Activated CD4-positive, alpha-beta memory T cell treated with anti-CD3 and anti-CD28 coated beads, Interleukin-2, amount 10 ng/mL, durations not matched to agents 7 days and 5 days (primary cell): Measurements from ENCODE around the gene ANKRD6. TPM values are rescaled to one million over a fixed set of nuclear protein-coding genes. Genes with fewer than 3 reads are reported as not detected.
A peak's percentile ranks its signal among the peaks of the same experiment; 100 is the strongest.
"Not testable (repeated sequence)": the region's sequence is repeated elsewhere in the genome, so short reads cannot be mapped to it uniquely, and the experiment has no call there.

Experiments
- CTCF ChIA-PET: fragments of 350-600 bp; sonication (Branson Sonifier 250); formaldehyde crosslinking; loops from one replicate; lab custom pipeline; 2021; ENCODE audit warnings: antibody characterized with exemption, inconsistent platforms; lab: Charles Lee
- POLR2A ChIA-PET: fragments of 350-600 bp; sonication (Branson Sonifier 250); formaldehyde crosslinking; loops from one replicate; lab custom pipeline; 2021; ENCODE audit warnings: antibody characterized with exemption; lab: Charles Lee
- DNase-seq: peaks from one replicate; pipeline ENCODE4 v3.0.0-alpha.2; 2020
- H3K27ac Mint-ChIP-seq: one replicate; pipeline ENCODE4 v1.8.0; 2021; ENCODE audit warnings: mild to moderate bottlenecking, mixed read lengths
- H3K27me3 Mint-ChIP-seq: one replicate; pipeline ENCODE4 v1.8.0; 2021; ENCODE audit warnings: mixed read lengths
- H3K36me3 Mint-ChIP-seq: one replicate; pipeline ENCODE4 v1.8.0; 2021; ENCODE audit warnings: low read depth, mixed read lengths
- H3K4me1 Mint-ChIP-seq: one replicate; pipeline ENCODE4 v1.8.0; 2021; ENCODE audit warnings: mixed read lengths
- H3K4me3 Mint-ChIP-seq: one replicate; pipeline ENCODE4 v1.8.0; 2021; ENCODE audit warnings: mild to moderate bottlenecking, mixed read lengths
- H3K9me3 Mint-ChIP-seq: one replicate; pipeline ENCODE4 v1.8.0; 2021; ENCODE audit warnings: mixed read lengths
- total RNA-seq, 2 experiments: library from RNA; stranded (reverse); gene quantifications; one replicate each; pipeline ENCODE4 v1.2.3, GENCODE V29; 2021

The ANKRD6 gene
- 1 to 10 TPM; 4.2 to 4.8 TPM for total RNA-seq

DNA sequence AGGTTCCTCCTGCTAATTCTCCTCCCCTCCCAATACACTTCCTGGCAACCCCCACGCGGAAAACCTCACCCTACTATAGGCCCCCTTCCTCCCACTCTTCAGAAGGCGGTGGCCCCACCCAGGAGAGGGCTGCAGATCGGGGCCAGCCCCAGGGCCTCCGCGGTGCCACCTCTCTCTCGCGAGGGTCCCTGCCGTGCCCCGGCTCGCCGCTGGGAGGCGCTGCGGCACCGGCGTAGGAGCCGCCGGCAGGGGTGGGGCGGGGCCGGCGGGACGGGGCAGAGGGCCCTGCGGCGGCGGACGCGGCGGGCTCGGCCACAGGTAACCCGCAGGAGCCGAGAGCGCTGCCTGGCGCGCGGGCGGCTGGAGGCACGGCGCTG lies at the start of gene ANKRD6:
Gene ANKRD6, plus strand, starts transcription at position 278 of the 377 bp plus-strand sequence. CDS start 133,825 bp downstream, outside the sequence.
- peak within 1 kb of the TSS; percentile 42 for H3K27ac Mint-ChIP-seq
- H3K4me1 Mint-ChIP-seq: peaks cover 13% of the 10 kb centered on the region
- H3K36me3 Mint-ChIP-seq: no peaks in the 10 kb centered on the region
- H3K4me3 Mint-ChIP-seq: peak within 1 kb of the TSS; percentile 75
- DNase-seq: peak; percentile 83
- H3K27me3 Mint-ChIP-seq: peaks cover 45% of the 10 kb centered on the region
- POLR2A ChIA-PET: interaction anchor here (1.2 to 1.3 kb wide), 2 partner anchors 60 to 177 kb away, joined by 3 to 5 read pairs; no protein-coding TSS in a partner anchor
- CTCF ChIA-PET: interaction anchor here (0.5 to 3.6 kb wide), 31 partner anchors 9 to 508 kb away, joined by 3 to 54 read pairs (median 5); partner anchors contain the start of gene LYRM2
- H3K9me3 Mint-ChIP-seq: no peaks in the 10 kb centered on the region

DNA sequence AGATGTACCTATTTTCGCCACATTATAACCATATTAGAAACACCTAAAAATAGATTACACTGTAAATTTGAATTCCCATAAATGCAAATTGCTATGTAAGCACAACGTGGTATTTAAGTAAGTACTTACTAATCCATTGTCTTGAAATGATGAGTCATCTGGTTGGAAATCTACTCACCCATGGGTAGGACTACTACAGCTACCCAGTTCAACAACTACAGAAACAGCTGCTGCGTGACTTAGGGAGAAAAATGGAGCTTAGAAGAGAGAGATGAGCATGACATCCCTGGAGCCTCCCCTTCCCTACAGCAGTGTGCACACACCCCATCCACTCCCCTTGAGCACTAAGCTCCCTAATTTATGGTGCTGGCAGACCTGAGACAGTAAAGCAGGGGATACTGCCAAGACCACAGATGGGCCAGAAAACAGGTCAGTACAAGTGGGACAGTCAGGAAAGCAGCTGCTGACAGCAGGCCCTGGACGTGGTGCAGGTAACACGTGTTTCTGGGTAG lies 47.7 kb upstream of the ANKRD6 start:
- ChIA-PET CTCF (interaction anchor here (0.7 to 2.0 kb wide), 4 partner anchors 9 to 47 kb away, joined by 4 to 5 read pairs (median 4); partner anchors contain the start of gene ANKRD6), POLR2A (no interaction called here)
- H3K9me3 Mint-ChIP-seq: peaks cover 2% of the 10 kb centered on the region
- no peaks in the 10 kb centered on the region for H3K36me3 Mint-ChIP-seq
- no peak overlapping the region for H3K4me3 Mint-ChIP-seq
- H3K27ac Mint-ChIP-seq: no peak overlapping the region
- DNase-seq: no peak
- peaks cover 3% of the 10 kb centered on the region for H3K4me1 Mint-ChIP-seq
- H3K27me3 Mint-ChIP-seq: peaks cover 2% of the 10 kb centered on the region

DNA sequence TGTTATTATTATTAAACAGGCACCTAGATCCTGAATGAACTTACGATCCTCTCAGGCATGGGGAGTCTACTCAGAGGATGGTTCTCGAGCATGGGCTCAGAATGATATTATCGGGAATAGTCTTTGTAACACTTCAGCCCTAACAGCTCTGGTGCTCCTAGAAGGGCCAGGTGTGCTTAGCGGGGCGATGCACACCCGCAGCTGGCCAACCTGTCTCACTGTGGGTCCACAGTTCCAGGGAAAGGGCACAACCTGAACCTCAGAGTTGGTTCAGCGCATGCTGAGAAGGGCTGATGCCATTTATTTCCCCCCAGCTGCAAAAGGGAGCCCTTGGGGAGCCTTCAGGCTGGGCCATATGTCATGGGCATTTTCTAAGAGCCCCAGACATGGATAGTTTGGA lies 47.1 kb upstream of the ANKRD6 start:
- peaks cover 3% of the 10 kb centered on the region for H3K4me1 Mint-ChIP-seq
- no peaks in the 10 kb centered on the region for H3K36me3 Mint-ChIP-seq
- POLR2A ChIA-PET: no interaction called here
- peaks cover 2% of the 10 kb centered on the region for H3K27me3 Mint-ChIP-seq
- no peak overlapping the region for H3K4me3 Mint-ChIP-seq
- DNase-seq: no peak
- CTCF ChIA-PET: interaction anchor here (1.7 to 2.0 kb wide), 2 partner anchors 10 to 16 kb away, joined by 4 read pairs; no protein-coding TSS in a partner anchor
- H3K9me3 Mint-ChIP-seq: peaks cover 2% of the 10 kb centered on the region
- H3K27ac Mint-ChIP-seq: no peak overlapping the region

DNA sequence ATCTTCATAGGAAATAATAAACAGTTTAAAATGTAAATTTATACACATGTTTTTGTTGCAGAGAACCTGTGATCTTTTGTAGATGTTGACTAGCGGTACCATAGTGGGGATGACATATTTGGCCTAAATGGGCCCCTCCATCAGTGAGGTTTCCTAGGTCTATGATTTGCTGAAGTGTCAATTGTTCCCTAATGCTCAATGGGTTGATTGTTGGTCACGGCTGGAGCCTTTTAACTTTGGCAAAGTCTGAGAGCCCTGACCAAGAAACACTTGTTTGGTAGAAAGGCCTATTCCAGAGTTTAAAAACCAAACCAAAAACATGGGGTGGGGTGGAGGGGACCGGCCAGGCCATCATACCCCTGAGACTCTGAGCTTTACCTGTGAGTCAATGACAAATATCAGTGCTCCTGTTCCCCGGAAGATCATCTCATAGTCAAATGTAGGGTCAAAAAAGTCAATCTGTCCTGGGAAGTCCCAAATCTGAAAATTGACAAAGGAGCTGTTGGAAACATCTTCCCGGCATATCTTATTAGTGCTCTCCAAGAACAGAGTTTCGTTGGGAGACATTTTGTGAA lies 45.9 kb upstream of the ANKRD6 start:
- Mint-ChIP-seq H3K27ac (no peak overlapping the region), H3K27me3 (peaks cover 2% of the 10 kb centered on the region), H3K4me1 (peaks cover 3% of the 10 kb centered on the region), H3K4me3 (no peak overlapping the region), H3K9me3 (peaks cover 4% of the 10 kb centered on the region), H3K36me3 (no peaks in the 10 kb centered on the region)
- POLR2A ChIA-PET: no interaction called here
- DNase-seq: no peak
- CTCF ChIA-PET: interaction anchor here (1.4 to 3.6 kb wide), 2 partner anchors 15 to 46 kb away, joined by 3 to 12 read pairs; no protein-coding TSS in a partner anchor

DNA sequence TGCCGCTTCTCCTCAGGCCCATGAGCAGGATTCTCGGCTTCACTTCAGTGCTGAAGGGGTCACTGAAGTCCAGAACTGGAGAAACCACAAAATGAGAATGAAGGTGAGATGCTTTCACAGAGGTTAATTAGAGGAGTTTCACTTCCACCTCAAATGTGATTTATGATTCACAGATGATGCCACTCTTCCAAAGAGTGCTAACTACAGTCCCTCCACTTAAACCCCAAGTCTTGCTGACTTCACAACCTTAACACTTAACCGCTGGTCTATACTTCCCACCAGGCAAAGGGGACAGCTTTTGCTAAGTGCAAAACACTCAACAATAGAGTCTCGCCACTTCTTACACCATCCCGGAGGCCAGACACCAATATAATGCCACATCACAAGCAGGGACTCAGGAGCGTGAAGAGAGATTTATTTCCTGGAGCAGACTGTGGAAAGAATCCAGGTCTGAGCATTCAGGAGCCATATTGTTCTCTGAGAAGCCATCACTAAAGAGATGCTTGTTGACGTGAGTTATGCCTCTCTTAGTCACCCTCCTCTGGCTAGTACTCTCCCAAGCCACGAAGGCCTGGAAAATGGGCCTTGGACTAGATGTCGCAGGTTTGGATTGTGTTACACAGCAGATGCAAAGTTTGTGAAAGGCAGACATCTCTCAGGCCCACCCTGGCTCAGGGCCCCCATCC lies 45.3 kb upstream of the ANKRD6 start:
- no peak for DNase-seq
- ChIA-PET CTCF (interaction anchor here (1.1 to 3.6 kb wide), 3 partner anchors 12 to 45 kb away, joined by 3 to 12 read pairs (median 3); no protein-coding TSS in a partner anchor), POLR2A (no interaction called here)
- H3K4me3 Mint-ChIP-seq: no peak overlapping the region
- no peak overlapping the region for H3K27ac Mint-ChIP-seq
- H3K9me3 Mint-ChIP-seq: peaks cover 4% of the 10 kb centered on the region
- no peaks in the 10 kb centered on the region for H3K36me3 Mint-ChIP-seq
- H3K27me3 Mint-ChIP-seq: peaks cover 2% of the 10 kb centered on the region
- H3K4me1 Mint-ChIP-seq: peaks cover 3% of the 10 kb centered on the region

DNA sequence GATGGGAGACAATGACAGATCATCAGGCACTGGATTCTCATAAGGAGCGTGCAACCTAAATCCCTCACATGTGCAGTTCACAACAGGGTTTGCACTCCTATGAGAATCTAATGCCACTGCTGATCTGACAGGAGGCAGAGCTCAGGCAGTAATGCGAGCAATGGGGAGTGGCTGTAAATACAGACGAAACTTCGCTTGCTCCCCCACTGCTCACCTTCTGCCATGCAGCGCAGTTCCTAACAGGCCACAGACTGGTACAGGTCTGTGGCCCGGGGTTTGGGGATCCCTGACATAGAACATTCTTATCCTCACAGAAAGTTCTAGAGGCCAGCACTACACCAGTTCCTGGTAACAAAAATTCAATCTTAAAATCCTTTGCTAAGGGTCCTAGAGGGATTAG lies 44.1 kb upstream of the ANKRD6 start:
- Mint-ChIP-seq H3K4me1 (peaks cover 3% of the 10 kb centered on the region), H3K4me3 (no peak overlapping the region), H3K9me3 (peaks cover 6% of the 10 kb centered on the region), H3K27me3 (peaks cover 7% of the 10 kb centered on the region), H3K27ac (no peak overlapping the region), H3K36me3 (no peaks in the 10 kb centered on the region)
- CTCF ChIA-PET: interaction anchor here (1.1 to 3.6 kb wide), 2 partner anchors 13 to 17 kb away, joined by 3 to 12 read pairs; no protein-coding TSS in a partner anchor
- POLR2A ChIA-PET: no interaction called here
- no peak for DNase-seq

DNA sequence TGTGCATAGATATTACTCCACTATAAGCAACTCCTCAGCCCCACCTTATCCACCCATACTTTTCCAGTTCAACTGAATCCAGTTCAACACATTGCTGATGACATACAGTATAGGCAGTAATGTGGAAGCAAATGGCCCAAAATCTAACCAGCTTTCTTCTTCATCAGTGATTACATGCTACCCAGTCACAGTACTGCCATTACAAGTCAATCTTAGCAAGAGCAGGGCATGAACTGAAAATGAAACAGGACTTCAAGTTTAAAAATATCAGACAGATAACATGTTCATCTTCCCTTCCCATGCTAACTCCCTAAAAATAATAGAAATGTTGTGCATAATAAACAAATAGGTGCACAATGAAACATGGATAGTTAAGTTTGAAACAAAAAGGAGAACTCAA lies 40.1 kb upstream of the ANKRD6 start:
- Mint-ChIP-seq H3K36me3 (no peaks in the 10 kb centered on the region), H3K27ac (no peak overlapping the region), H3K9me3 (peaks cover 4% of the 10 kb centered on the region), H3K4me1 (no peaks in the 10 kb centered on the region), H3K27me3 (peaks cover 7% of the 10 kb centered on the region), H3K4me3 (no peak overlapping the region)
- CTCF ChIA-PET: no interaction called here
- POLR2A ChIA-PET: no interaction called here
- DNase-seq: no peak

DNA sequence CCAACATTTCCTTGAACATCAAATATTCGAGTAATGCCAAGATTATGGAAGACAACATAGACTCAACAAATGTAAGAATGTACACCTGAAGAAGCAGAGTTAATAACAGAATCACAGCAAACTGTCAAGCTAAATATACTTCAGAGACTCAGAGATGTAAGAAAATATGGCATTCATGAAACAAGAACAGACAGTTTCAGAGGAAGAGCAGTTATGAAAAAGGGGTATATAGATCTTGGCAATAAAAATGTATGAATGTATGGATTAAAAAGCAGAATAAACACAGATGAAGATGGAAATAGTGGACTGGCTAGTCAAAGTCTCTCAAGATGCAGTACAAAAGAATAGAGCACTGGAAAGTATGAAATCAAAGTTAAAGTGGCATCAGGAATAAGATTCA lies 39.3 kb upstream of the ANKRD6 start:
- DNase-seq: no peak
- H3K9me3 Mint-ChIP-seq: peaks cover 4% of the 10 kb centered on the region
- H3K36me3 Mint-ChIP-seq: no peaks in the 10 kb centered on the region
- peaks cover 7% of the 10 kb centered on the region for H3K27me3 Mint-ChIP-seq
- H3K27ac Mint-ChIP-seq: no peak overlapping the region
- H3K4me3 Mint-ChIP-seq: no peak overlapping the region
- ChIA-PET POLR2A (no interaction called here), CTCF (no interaction called here)
- H3K4me1 Mint-ChIP-seq: no peaks in the 10 kb centered on the region

DNA sequence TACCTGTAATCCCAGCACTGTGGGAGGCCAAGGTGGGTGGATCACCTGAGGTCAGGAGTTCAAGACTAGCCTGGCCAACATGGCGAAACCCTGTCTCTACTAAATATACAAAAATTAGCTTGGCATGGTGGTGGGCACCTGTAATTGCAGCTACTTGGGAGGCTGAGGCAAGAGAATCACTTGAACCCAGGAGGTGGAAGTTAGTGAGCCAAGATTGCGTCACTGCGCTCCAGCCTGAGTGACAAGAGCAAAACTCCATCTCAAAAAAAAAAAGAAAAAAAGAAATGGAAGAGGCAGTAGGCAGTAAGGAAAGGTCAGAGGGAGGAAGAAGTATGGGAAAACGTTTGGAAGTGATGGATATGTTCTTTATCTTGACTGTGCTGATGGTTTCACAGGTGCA lies 35.1 kb upstream of the ANKRD6 start:
- POLR2A ChIA-PET, H3K4me1 Mint-ChIP-seq, H3K27me3 Mint-ChIP-seq, H3K4me3 Mint-ChIP-seq, H3K36me3 Mint-ChIP-seq, DNase-seq, H3K9me3 Mint-ChIP-seq, H3K27ac Mint-ChIP-seq: not testable (repeated sequence)
- CTCF ChIA-PET: interaction anchor here (1.5 kb wide), 1 partner anchor 31 kb away, joined by 3 read pairs; no protein-coding TSS in a partner anchor

DNA sequence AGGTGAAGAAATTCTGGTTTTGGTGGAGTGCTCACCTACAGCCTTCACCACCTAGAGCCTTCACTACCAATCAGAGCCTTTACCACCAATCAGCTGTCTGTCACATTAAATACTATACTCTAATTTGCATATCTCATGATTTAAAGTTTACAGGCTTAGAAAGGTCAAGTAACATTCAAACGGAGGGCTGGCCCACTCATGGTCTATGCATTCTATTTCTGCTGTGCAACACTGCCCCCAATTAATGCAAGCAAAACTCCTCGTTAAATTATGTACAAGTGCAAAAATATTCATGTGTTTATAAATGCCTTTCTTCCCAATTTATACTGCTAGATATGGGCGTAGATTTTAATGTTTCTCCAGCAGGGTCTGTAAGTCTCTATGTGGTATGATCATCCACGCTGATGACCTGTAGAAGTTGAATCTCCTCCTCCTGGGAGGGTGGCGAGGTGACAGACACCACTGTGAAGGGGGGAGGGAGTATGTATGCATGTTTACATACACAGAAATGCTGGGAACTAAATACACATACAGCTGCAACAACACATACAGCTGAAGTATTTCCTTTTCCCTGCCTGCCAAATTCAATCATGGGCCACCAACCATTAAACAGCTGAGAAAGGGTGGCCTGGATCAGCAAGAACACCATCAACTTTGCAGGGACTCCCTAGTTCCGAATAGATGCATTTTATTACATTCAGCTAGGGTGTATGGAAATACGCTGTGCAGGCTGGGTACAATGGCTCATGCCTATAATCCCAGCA lies 34.0 kb upstream of the ANKRD6 start:
- H3K36me3 Mint-ChIP-seq: no peaks in the 10 kb centered on the region
- no peak overlapping the region for H3K27ac Mint-ChIP-seq
- no peak overlapping the region for H3K4me3 Mint-ChIP-seq
- POLR2A ChIA-PET: no interaction called here
- no peaks in the 10 kb centered on the region for H3K9me3 Mint-ChIP-seq
- CTCF ChIA-PET: interaction anchor here (1.5 kb wide), 1 partner anchor 32 kb away, joined by 3 read pairs; no protein-coding TSS in a partner anchor
- no peak for DNase-seq
- H3K27me3 Mint-ChIP-seq: no peaks in the 10 kb centered on the region
- no peaks in the 10 kb centered on the region for H3K4me1 Mint-ChIP-seq

DNA sequence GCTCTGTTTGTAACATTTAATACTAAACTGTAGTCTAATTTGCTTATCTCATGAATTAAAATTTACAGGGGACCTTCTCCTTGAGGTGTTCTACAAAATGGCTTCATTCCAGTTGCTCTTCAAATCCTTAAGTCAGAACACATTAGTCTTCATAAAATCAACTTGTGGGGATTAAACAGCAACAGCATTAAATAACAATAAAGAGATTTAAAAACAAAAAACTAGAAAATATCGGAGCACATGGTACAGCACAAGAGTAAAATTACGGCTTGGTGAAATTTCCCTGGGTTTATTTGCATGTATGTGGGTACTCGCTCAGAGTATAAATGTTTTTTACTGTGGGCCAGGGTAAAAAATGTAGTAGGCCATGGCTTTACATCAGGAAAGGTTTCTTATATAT lies 32.9 kb upstream of the ANKRD6 start:
- H3K4me1 Mint-ChIP-seq: no peaks in the 10 kb centered on the region
- H3K4me3 Mint-ChIP-seq: no peak overlapping the region
- no peak overlapping the region for H3K27ac Mint-ChIP-seq
- CTCF ChIA-PET: no interaction called here
- H3K9me3 Mint-ChIP-seq: no peaks in the 10 kb centered on the region
- H3K36me3 Mint-ChIP-seq: no peaks in the 10 kb centered on the region
- H3K27me3 Mint-ChIP-seq: no peaks in the 10 kb centered on the region
- DNase-seq: no peak
- POLR2A ChIA-PET: no interaction called here

DNA sequence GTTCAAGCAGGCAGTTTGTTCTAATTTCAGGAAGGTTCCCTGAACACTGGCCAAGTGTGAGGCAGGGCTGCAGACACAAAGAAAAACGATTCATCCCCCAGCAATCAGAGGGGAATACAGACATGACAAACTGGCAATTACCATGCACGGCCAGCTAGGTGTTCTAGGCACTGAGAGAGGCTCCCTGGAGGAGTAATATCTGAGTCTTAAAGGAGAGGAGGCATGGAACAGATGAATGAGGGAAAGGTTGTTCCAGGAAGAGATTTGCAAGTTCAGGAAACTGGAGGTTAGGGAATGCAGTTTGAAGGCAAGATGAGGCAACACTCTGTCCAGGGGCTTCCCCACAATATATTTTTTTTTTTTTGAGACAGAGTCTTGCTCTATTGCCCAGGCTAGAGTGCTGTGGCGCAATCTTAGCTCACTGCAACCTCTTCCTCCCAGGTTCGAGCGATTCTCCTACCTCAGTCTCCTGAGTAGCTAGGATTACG lies 32.0 kb upstream of the ANKRD6 start:
- Mint-ChIP-seq H3K9me3 (no peaks in the 10 kb centered on the region), H3K36me3 (no peaks in the 10 kb centered on the region), H3K4me1 (no peaks in the 10 kb centered on the region), H3K27me3 (no peaks in the 10 kb centered on the region), H3K27ac (no peak overlapping the region), H3K4me3 (no peak overlapping the region)
- CTCF ChIA-PET: no interaction called here
- DNase-seq: no peak
- POLR2A ChIA-PET: no interaction called here
